ENCODE measurements around the gene PTPN14.

PTPN14 gene

GRCh38 chr1:214305164-214305751 lies 246.1 kb downstream of the PTPN14 start:
- H3K9ac ChIP-seq (ENCODE audit: low read length in 2 of 2): no peak overlapping the region
- no peaks in the 10 kb centered on the region for H3K27me3 ChIP-seq (ENCODE audit: control insufficient read depth in 1 of 2, insufficient read depth in 2 of 2, low read length in 2 of 2)
- H3K36me3 ChIP-seq (ENCODE audit: control insufficient read depth in 2 of 2, insufficient read depth in 2 of 2, low read length in 2 of 2): no peaks in the 10 kb centered on the region
- no peaks in the 10 kb centered on the region for H3K9me3 ChIP-seq (ENCODE audit: control insufficient read depth in 2 of 2, low read length in 2 of 2)
- no peak overlapping the region for H3K4me3 ChIP-seq (ENCODE audit: low read length in 2 of 2)
- H3K4me1 ChIP-seq (ENCODE audit: control insufficient read depth, insufficient read depth, low read length): no peaks in the 10 kb centered on the region
- H3K27ac ChIP-seq (ENCODE audit: low read length): no peak overlapping the region

GRCh38 chr1:214303141-214303930 lies 248.1 kb downstream of the PTPN14 start:
- Histone ChIP-seq H3K27ac (ENCODE audit: low read length) (no peak overlapping the region), H3K4me3 (ENCODE audit: low read length in 2 of 2) (peak overlapping the region in 1 of 2 donors; percentile 59), H3K9me3 (ENCODE audit: control insufficient read depth in 2 of 2, low read length in 2 of 2) (no peaks in the 10 kb centered on the region), H3K4me1 (ENCODE audit: control insufficient read depth, insufficient read depth, low read length) (no peaks in the 10 kb centered on the region), H3K9ac (ENCODE audit: low read length in 2 of 2) (no peak overlapping the region), H3K36me3 (ENCODE audit: control insufficient read depth in 2 of 2, insufficient read depth in 2 of 2, low read length in 2 of 2) (no peaks in the 10 kb centered on the region), H3K27me3 (ENCODE audit: control insufficient read depth in 1 of 2, insufficient read depth in 2 of 2, low read length in 2 of 2) (no peaks in the 10 kb centered on the region)

GRCh38 chr1:214301526-214301925 lies 249.9 kb downstream of the PTPN14 start:
- no peak overlapping the region for H3K4me3 ChIP-seq (ENCODE audit: low read length in 2 of 2)
- H3K4me1 ChIP-seq (ENCODE audit: control insufficient read depth, insufficient read depth, low read length): no peaks in the 10 kb centered on the region
- no peaks in the 10 kb centered on the region for H3K27me3 ChIP-seq (ENCODE audit: control insufficient read depth in 1 of 2, insufficient read depth in 2 of 2, low read length in 2 of 2)
- no peaks in the 10 kb centered on the region for H3K9me3 ChIP-seq (ENCODE audit: control insufficient read depth in 2 of 2, low read length in 2 of 2)
- no peak overlapping the region for H3K9ac ChIP-seq (ENCODE audit: low read length in 2 of 2)
- H3K27ac ChIP-seq (ENCODE audit: low read length): no peak overlapping the region
- H3K36me3 ChIP-seq (ENCODE audit: control insufficient read depth in 2 of 2, insufficient read depth in 2 of 2, low read length in 2 of 2): no peaks in the 10 kb centered on the region

- no peaks in the 10 kb centered on the region for H3K36me3 ChIP-seq (ENCODE audit: control insufficient read depth in 2 of 2, insufficient read depth in 2 of 2, low read length in 2 of 2)
- no peak overlapping the region for H3K27ac ChIP-seq (ENCODE audit: low read length)
- no peaks in the 10 kb centered on the region for H3K4me1 ChIP-seq (ENCODE audit: control insufficient read depth, insufficient read depth, low read length)
- H3K27me3 ChIP-seq (ENCODE audit: control insufficient read depth in 1 of 2, insufficient read depth in 2 of 2, low read length in 2 of 2): no peaks in the 10 kb centered on the region
- H3K4me3 ChIP-seq (ENCODE audit: low read length in 2 of 2): no peak overlapping the region
- no peaks in the 10 kb centered on the region for H3K9me3 ChIP-seq (ENCODE audit: control insufficient read depth in 2 of 2, low read length in 2 of 2)
- H3K9ac ChIP-seq (ENCODE audit: low read length in 2 of 2): no peak overlapping the region
Measured at GRCh38 chr1:214300149-214300780, 251.1 kb downstream of the PTPN14 start.
